GM18502 (cell line): Measurements from ENCODE around the gene BCAS3.

Experiments used
- ATAC-seq: cut with Tn5 transposase; IDR thresholded peaks from one replicate; pipeline ENCODE4 v1.9.1; 2021; ENCODE audit warnings: mild to moderate bottlenecking; ENCODE audit not compliant: unreplicated experiment, poor library complexity

BCAS3 gene

GRCh38 chr17:61299517-61300513 lies 622.2 kb downstream of the BCAS3 start:
- ATAC-seq = no peak

- no peak for ATAC-seq
Measured at GRCh38 chr17:61302953-61303816, 625.5 kb downstream of the BCAS3 start.

- ATAC-seq = no peak
Measured at GRCh38 chr17:61303817-61304096, 626.1 kb downstream of the BCAS3 start.

- ATAC-seq = no peak
Measured at GRCh38 chr17:61305024-61305423, 627.4 kb downstream of the BCAS3 start.

- no peak for ATAC-seq
Measured at GRCh38 chr17:61306003-61306402, 628.4 kb downstream of the BCAS3 start.

GRCh38 chr17:61307905-61308886 lies 630.5 kb downstream of the BCAS3 start:
- no peak for ATAC-seq

- no peak for ATAC-seq
Measured at GRCh38 chr17:61309362-61310256, 632.0 kb downstream of the BCAS3 start.

GRCh38 chr17:61310590-61310989 lies 632.9 kb downstream of the BCAS3 start:
- ATAC-seq = no peak

- no peak for ATAC-seq
Measured at GRCh38 chr17:61312406-61313295, 635.0 kb downstream of the BCAS3 start.

GRCh38 chr17:61313461-61314326 lies 636.0 kb downstream of the BCAS3 start:
- ATAC-seq = no peak

- ATAC-seq = no peak
Measured at GRCh38 chr17:61314368-61315078, 636.9 kb downstream of the BCAS3 start.

- ATAC-seq = no peak
Measured at GRCh38 chr17:61316633-61317032, 639.0 kb downstream of the BCAS3 start.

- ATAC-seq = no peak
Measured at GRCh38 chr17:61317779-61318178, 640.1 kb downstream of the BCAS3 start.

GRCh38 chr17:61318684-61319098 lies 641.0 kb downstream of the BCAS3 start:
- no peak for ATAC-seq

- ATAC-seq = no peak
Measured at GRCh38 chr17:61321344-61321743, 643.7 kb downstream of the BCAS3 start.

GRCh38 chr17:61322325-61323002 lies 644.8 kb downstream of the BCAS3 start:
- no peak for ATAC-seq
